RKO (cell line): ENCODE data around the gene KIF4A.

Source experiments
- DNase-seq: peaks from one replicate; pipeline ENCODE4 v3.0.0-alpha.2; 2016; ENCODE audit warnings: low spot score

KIF4A gene

GRCh38 chrX:70437921-70438665, 148.2 kb downstream of the KIF4A start:
- no peak for DNase-seq

GRCh38 chrX:70439016-70439415, 149.1 kb downstream of the KIF4A start:
- DNase-seq = no peak

- no peak for DNase-seq
Measured at GRCh38 chrX:70442224-70442623, 152.3 kb downstream of the KIF4A start.

GRCh38 chrX:70444326-70444945, 154.5 kb downstream of the KIF4A start, which contains the start of gene DLG3:
Gene DLG3 (plus strand): TSS chrX:70444835. CDS start chrX:70445202, 367 bp downstream.
- no peak for DNase-seq

- DNase-seq = no peak
Measured at GRCh38 chrX:70444946-70445656, 155.2 kb downstream of the KIF4A start.

- no peak for DNase-seq
Measured at GRCh38 chrX:70445951-70446350, 156.0 kb downstream of the KIF4A start.

- no peak for DNase-seq
Measured at GRCh38 chrX:70446380-70447350, 156.8 kb downstream of the KIF4A start.

- no peak for DNase-seq
Measured at GRCh38 chrX:70449457-70449966, 159.6 kb downstream of the KIF4A start.

GRCh38 chrX:70452143-70452733, 162.3 kb downstream of the KIF4A start:
- peak; percentile 60 for DNase-seq

GRCh38 chrX:70453024-70453618, 163.2 kb downstream of the KIF4A start:
- DNase-seq = no peak

GRCh38 chrX:70454441-70455365, 164.8 kb downstream of the KIF4A start:
- DNase-seq = peak; percentile 58

- no peak for DNase-seq
Measured at GRCh38 chrX:70455366-70456202, 165.7 kb downstream of the KIF4A start.

- no peak for DNase-seq
Measured at GRCh38 chrX:70456256-70456655, 166.4 kb downstream of the KIF4A start.

GRCh38 chrX:70461026-70461425, 171.1 kb downstream of the KIF4A start:
- DNase-seq = no peak

GRCh38 chrX:70464051-70464450, 174.1 kb downstream of the KIF4A start:
- DNase-seq = no peak

GRCh38 chrX:70466968-70467367, 177.1 kb downstream of the KIF4A start:
- DNase-seq = no peak

- no peak for DNase-seq
Measured at GRCh38 chrX:70468709-70469108, 178.8 kb downstream of the KIF4A start.
